Ishikawa (cell line): ENCODE results near the gene CHD9.

Source experiments
- CEBPB ChIP-seq: IDR thresholded peaks from 2 replicates; pipeline ENCODE4 v1.6.1; 2012
- CREB1 ChIP-seq: IDR thresholded peaks from 2 replicates; pipeline ENCODE4 v1.6.1; 2012; ENCODE audit warnings: low read depth
- EGR1 ChIP-seq: IDR thresholded peaks from 2 replicates; pipeline ENCODE4 v1.6.1; 2012
- EP300 ChIP-seq: IDR thresholded peaks from 2 replicates; pipeline ENCODE4 v1.6.1; 2012; ENCODE audit warnings: borderline replicate concordance
- FOXM1 ChIP-seq: IDR thresholded peaks from 2 replicates; pipeline ENCODE4 v1.6.1; 2012; ENCODE audit warnings: low read depth, borderline replicate concordance
- MAX ChIP-seq: IDR thresholded peaks from 2 replicates; pipeline ENCODE4 v1.6.1; 2012
- NFIC ChIP-seq: IDR thresholded peaks from 2 replicates; pipeline ENCODE4 v1.6.1; 2012
- RAD21 ChIP-seq: IDR thresholded peaks from 2 replicates; pipeline ENCODE4 v1.6.1; 2012; ENCODE audit warnings: low read depth
- REST ChIP-seq: IDR thresholded peaks from 2 replicates; pipeline ENCODE4 v1.6.1; 2012; ENCODE audit warnings: low read depth, mild to moderate bottlenecking
- TAF1 ChIP-seq: IDR thresholded peaks from 2 replicates; pipeline ENCODE4 v1.6.1; 2012; ENCODE audit warnings: low read depth, mild to moderate bottlenecking
- TCF12 ChIP-seq: IDR thresholded peaks from 2 replicates; pipeline ENCODE4 v1.6.1; 2012; ENCODE audit warnings: low read depth
- TEAD4 ChIP-seq: IDR thresholded peaks from 2 replicates; pipeline ENCODE4 v1.6.1; 2012
- USF1 ChIP-seq: IDR thresholded peaks from 2 replicates; pipeline ENCODE4 v1.6.1; 2012
- YY1 ChIP-seq: IDR thresholded peaks from 2 replicates; pipeline ENCODE4 v1.6.1; 2012; ENCODE audit warnings: low read depth
- ZBTB7A ChIP-seq: IDR thresholded peaks from 2 replicates; pipeline ENCODE4 v1.6.1; 2012; ENCODE audit warnings: low read depth

Gene CHD9

GRCh38 chr16:53078765-53079485 is 24.1 kb downstream of the CHD9 start:
- TF ChIP-seq TCF12, result no peak
- TF ChIP-seq CEBPB, result no peak
- TF ChIP-seq TEAD4, result no peak
- no peak for TF ChIP-seq MAX
- no peak for TF ChIP-seq EGR1
- TF ChIP-seq YY1, result no peak
- no peak for TF ChIP-seq RAD21
- no peak for TF ChIP-seq FOXM1
- no peak for TF ChIP-seq NFIC
- no peak for TF ChIP-seq CREB1
- no peak for TF ChIP-seq EP300
- TF ChIP-seq USF1, result no peak
- TF ChIP-seq ZBTB7A, result no peak
- TF ChIP-seq TAF1, result no peak
- no peak for TF ChIP-seq REST

GRCh38 chr16:53080345-53081031 is 25.7 kb downstream of the CHD9 start:
- TF ChIP-seq TEAD4, result no peak

- TF ChIP-seq CREB1, result no peak
- TF ChIP-seq CEBPB, result no peak
- no peak for TF ChIP-seq MAX
- TF ChIP-seq EGR1, result no peak
- no peak for TF ChIP-seq RAD21
- no peak for TF ChIP-seq TAF1
- TF ChIP-seq EP300, result no peak
- TF ChIP-seq FOXM1, result no peak
- no peak for TF ChIP-seq NFIC
- TF ChIP-seq TCF12, result no peak
Observed at GRCh38 chr16:53081032-53081424, 26.2 kb downstream of the CHD9 start.

- TF ChIP-seq EGR1 (no peak), USF1 (no peak), ZBTB7A (no peak), REST (no peak), CREB1 (no peak), MAX (no peak)
Observed at GRCh38 chr16:53081686-53082407, 27.1 kb downstream of the CHD9 start.

GRCh38 chr16:53082509-53082908 is 27.7 kb downstream of the CHD9 start:
- no peak for TF ChIP-seq TCF12
- TF ChIP-seq EGR1, result no peak
- TF ChIP-seq CEBPB, result no peak
- no peak for TF ChIP-seq MAX
- no peak for TF ChIP-seq YY1
- no peak for TF ChIP-seq FOXM1
- TF ChIP-seq NFIC, result no peak
- TF ChIP-seq ZBTB7A, result no peak
- no peak for TF ChIP-seq USF1
- TF ChIP-seq CREB1, result no peak
